Activated CD4-positive, alpha-beta memory T cell treated with anti-CD3 and anti-CD28 coated beads, Interleukin-2, amount 10 ng/mL, durations not matched to agents 7 days and 5 days (primary cell): ENCODE data around the gene AIRE. TPM values are rescaled to one million over a fixed set of nuclear protein-coding genes. Genes with fewer than 3 reads are reported as not detected.
A peak's percentile ranks its signal among the peaks of the same experiment; 100 is the strongest.

ENCODE experiments used
- CTCF ChIA-PET: fragments of 350-600 bp; sonication (Branson Sonifier 250); formaldehyde crosslinking; loops from one replicate; lab custom pipeline; 2021; ENCODE audit warnings: antibody characterized with exemption, inconsistent platforms; lab: Charles Lee
- POLR2A ChIA-PET: fragments of 350-600 bp; sonication (Branson Sonifier 250); formaldehyde crosslinking; loops from one replicate; lab custom pipeline; 2021; ENCODE audit warnings: antibody characterized with exemption; lab: Charles Lee
- DNase-seq: peaks from one replicate; pipeline ENCODE4 v3.0.0-alpha.2; 2020
- H3K27ac Mint-ChIP-seq: one replicate; pipeline ENCODE4 v1.8.0; 2021; ENCODE audit warnings: mild to moderate bottlenecking, mixed read lengths
- H3K27me3 Mint-ChIP-seq: one replicate; pipeline ENCODE4 v1.8.0; 2021; ENCODE audit warnings: mixed read lengths
- H3K36me3 Mint-ChIP-seq: one replicate; pipeline ENCODE4 v1.8.0; 2021; ENCODE audit warnings: low read depth, mixed read lengths
- H3K4me1 Mint-ChIP-seq: one replicate; pipeline ENCODE4 v1.8.0; 2021; ENCODE audit warnings: mixed read lengths
- H3K4me3 Mint-ChIP-seq: one replicate; pipeline ENCODE4 v1.8.0; 2021; ENCODE audit warnings: mild to moderate bottlenecking, mixed read lengths
- H3K9me3 Mint-ChIP-seq: one replicate; pipeline ENCODE4 v1.8.0; 2021; ENCODE audit warnings: mixed read lengths
- total RNA-seq, 2 experiments: library from RNA; stranded (reverse); gene quantifications; one replicate each; pipeline ENCODE4 v1.2.3, GENCODE V29; 2021

Gene AIRE
- total RNA-seq, 2 experiments from 2014 or later, result 0.48 to 0.58 TPM

DNA sequence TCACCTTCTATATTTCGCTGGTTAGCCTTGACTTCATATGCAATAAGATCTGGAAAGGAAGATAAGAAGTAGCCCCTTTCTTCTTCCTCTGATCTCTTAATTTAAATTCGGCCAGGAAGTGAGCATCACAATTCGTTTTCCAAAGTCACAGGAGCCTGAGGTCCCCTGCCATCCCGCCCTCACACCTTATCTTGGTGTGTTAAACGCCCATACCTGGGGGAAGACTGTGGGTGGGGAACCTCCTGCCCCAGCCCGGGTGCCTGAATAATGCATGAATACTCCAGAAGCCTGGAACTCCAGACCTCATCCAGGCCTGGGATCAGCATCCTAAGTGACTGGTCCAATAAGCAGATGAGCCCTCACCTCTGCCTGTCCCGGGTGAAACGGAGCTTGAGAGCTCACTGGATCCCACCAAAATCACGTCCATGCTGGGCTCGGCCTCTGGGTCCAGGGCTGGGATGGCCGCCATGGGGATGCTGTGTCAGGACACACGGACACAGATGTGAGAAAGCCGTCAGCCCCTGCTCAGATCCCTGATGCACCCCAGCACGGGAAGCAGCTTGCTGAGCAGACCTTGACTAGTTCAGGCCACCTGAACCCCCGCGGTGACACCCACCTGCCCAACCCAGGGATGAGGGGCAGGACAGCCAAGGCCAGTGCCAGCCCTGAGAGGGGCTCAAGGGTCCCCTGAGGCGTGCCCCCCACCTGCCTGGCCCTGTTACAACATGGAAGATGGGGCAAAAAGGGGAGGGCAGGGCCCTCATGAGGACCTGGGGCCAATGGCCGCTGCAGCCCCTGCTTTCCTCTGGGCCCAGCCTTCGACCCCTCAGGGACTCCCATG, 24.7 kb upstream of the AIRE start:
- Mint-ChIP-seq H3K4me3 (no peak overlapping the region), H3K4me1 (no peaks in the 10 kb centered on the region), H3K36me3 (no peaks in the 10 kb centered on the region), H3K27ac (no peak overlapping the region), H3K9me3 (no peaks in the 10 kb centered on the region), H3K27me3 (peaks cover 3% of the 10 kb centered on the region)
- POLR2A ChIA-PET, result no interaction called here
- CTCF ChIA-PET, result no interaction called here
- no peak for DNase-seq

GRCh38 chr21:44261675-44262295, 23.9 kb upstream of the AIRE start, which contains the start of gene DNMT3L:
TSS of gene DNMT3L (minus strand) at chr21:44261897. CDS start at chr21:44261259, 638 bp downstream.
- no peak within 1 kb of the TSS for H3K27ac Mint-ChIP-seq
- H3K27me3 Mint-ChIP-seq, result peaks cover 3% of the 10 kb centered on the region
- POLR2A ChIA-PET, result no interaction called here
- no peak for DNase-seq
- H3K9me3 Mint-ChIP-seq, result no peaks in the 10 kb centered on the region
- H3K36me3 Mint-ChIP-seq, result no peaks in the 10 kb centered on the region
- H3K4me1 Mint-ChIP-seq, result no peaks in the 10 kb centered on the region
- no peak within 1 kb of the TSS for H3K4me3 Mint-ChIP-seq
- CTCF ChIA-PET, result no interaction called here

DNA sequence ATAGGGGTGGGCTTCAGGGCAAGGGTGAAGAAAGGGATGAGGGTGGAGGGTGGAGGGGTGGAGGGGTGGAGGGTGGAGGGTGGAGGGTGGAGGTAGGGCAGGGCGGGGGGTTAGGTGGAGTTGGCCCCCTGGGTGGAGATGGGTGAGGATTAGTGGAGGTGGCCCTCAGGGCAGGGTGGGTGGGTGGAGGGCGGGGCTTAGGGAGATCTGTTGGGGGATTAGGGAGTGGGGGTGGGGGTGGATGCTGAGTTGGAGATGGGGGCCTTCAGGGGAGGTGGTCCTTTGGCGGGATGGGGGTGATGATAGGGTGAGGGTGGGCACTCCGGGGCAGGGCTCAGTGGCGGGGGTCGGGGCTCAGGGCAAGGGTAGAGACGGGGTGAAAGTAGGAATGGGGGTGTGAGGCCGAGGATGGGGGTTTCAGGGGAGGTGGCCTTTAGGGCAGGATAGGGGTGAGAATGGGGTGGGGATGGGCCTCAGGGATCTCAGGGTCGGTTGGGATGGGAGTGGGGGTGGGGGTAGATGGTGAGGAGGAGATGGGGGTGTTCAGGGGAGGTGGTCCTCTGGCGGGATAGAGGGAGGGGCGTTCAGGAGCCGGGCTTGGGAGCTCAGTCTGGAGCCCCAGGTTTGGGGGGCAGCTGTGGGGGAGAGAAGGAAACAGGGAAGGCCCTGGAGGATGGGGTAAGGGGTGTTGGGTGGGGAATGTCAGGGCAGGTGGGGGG, 23.2 kb upstream of the AIRE start:
- H3K27ac Mint-ChIP-seq, result no peak overlapping the region
- POLR2A ChIA-PET, result no interaction called here
- no peaks in the 10 kb centered on the region for H3K4me1 Mint-ChIP-seq
- no peaks in the 10 kb centered on the region for H3K36me3 Mint-ChIP-seq
- H3K9me3 Mint-ChIP-seq, result no peaks in the 10 kb centered on the region
- H3K27me3 Mint-ChIP-seq, result peaks cover 3% of the 10 kb centered on the region
- CTCF ChIA-PET, result no interaction called here
- H3K4me3 Mint-ChIP-seq, result no peak overlapping the region
- no peak for DNase-seq

DNA sequence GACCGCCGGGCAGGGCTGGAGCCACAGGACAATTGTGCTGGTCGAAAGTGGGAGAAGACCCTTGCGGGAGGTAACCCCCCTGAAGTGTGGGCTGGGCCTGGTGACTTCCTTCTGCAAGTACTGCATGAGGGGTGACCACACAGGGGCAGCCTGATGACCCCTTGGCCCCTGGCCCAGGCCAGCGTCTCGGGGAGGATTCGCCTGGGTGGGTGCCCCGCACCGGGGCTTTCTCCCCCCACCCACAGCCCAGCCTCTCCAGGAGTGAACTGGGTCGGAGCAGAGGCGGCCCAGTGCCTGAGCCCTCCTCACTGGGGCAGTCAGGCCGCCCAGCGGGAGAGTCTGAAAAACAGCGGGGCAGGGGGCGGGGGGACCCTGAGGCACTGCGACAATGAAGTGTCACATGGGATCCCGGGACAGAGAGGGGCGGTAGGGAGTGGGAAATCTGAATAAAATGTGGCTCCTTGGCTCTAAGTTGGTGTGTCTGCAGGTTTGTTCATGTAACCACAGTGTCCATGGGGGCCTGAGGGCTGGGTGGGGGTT, 22.4 kb upstream of the AIRE start:
- Mint-ChIP-seq H3K9me3 (no peaks in the 10 kb centered on the region), H3K27ac (no peak overlapping the region), H3K4me3 (no peak overlapping the region)

DNA sequence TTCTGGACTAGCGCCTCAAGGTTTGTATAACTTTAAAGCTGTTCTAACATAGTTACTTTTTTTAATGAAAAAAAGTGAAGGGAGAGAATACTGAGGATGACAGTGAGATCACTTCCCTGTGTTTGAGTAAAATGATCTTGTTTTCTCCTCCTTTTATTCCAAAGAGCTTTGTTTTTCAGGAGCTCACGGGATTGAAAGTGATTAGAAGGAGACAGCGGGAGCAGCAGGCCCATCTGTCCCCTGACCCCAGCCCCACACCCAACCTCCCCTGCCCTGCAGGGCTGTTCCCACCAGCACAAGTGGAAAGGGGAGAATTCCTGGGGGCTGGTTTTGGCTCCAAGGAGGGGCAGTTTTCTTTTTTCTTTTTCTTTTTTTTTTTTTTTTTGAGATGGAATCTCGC, 21.9 kb upstream of the AIRE start:
- no peaks in the 10 kb centered on the region for H3K36me3 Mint-ChIP-seq
- no peak overlapping the region for H3K27ac Mint-ChIP-seq
- no peak overlapping the region for H3K4me3 Mint-ChIP-seq
- CTCF ChIA-PET, result no interaction called here
- POLR2A ChIA-PET, result no interaction called here
- no peaks in the 10 kb centered on the region for H3K9me3 Mint-ChIP-seq
- no peaks in the 10 kb centered on the region for H3K4me1 Mint-ChIP-seq
- no peak for DNase-seq
- H3K27me3 Mint-ChIP-seq, result peaks cover 3% of the 10 kb centered on the region

More for the DNA sequence above, 22.4 kb upstream of the AIRE start:
- Mint-ChIP-seq H3K4me1 (no peaks in the 10 kb centered on the region), H3K27me3 (peaks cover 3% of the 10 kb centered on the region), H3K36me3 (no peaks in the 10 kb centered on the region)
- POLR2A ChIA-PET, result no interaction called here
- no peak for DNase-seq
- CTCF ChIA-PET, result no interaction called here

GRCh38 chr21:44265734-44266270, 19.9 kb upstream of the AIRE start:
- H3K4me3 Mint-ChIP-seq, result no peak overlapping the region
- H3K9me3 Mint-ChIP-seq, result no peaks in the 10 kb centered on the region
- H3K36me3 Mint-ChIP-seq, result no peaks in the 10 kb centered on the region
- ChIA-PET POLR2A (no interaction called here), CTCF (no interaction called here)
- DNase-seq, result no peak
- no peak overlapping the region for H3K27ac Mint-ChIP-seq
- H3K27me3 Mint-ChIP-seq, result no peaks in the 10 kb centered on the region
- H3K4me1 Mint-ChIP-seq, result no peaks in the 10 kb centered on the region

DNA sequence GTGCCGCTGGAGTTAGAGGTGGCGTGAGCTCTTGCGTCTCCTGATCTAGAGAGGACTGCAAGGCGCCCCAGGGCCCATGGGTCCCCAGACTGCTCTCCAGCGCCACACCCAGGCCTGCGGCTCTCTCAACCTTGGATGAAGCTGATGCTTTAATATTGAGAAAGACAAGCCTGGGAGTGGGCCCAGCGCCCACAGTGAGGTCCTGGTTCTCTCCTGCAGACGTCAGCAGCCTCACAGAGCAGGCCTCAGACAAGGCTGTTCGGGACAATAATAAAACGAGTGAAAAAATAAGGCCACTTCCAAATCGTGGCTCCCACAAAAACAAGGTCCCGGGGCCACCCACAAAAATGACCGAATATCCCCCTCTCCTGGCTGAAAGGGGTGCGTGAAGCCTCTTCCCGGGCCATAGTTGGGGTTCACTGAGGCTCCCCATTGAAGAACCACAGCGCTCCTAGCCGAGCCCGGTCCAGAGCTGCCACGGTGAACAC, 18.0 kb upstream of the AIRE start:
- Mint-ChIP-seq H3K4me3 (no peak overlapping the region), H3K4me1 (no peaks in the 10 kb centered on the region), H3K36me3 (no peaks in the 10 kb centered on the region), H3K27me3 (no peaks in the 10 kb centered on the region), H3K9me3 (no peaks in the 10 kb centered on the region), H3K27ac (no peak overlapping the region)
- DNase-seq, result peak; percentile 33
- ChIA-PET POLR2A (no interaction called here), CTCF (interaction anchor here (0.7 kb wide), 1 partner anchor 195 kb away, joined by 3 read pairs; no protein-coding TSS in a partner anchor)

- Mint-ChIP-seq H3K4me3 (no peak overlapping the region), H3K36me3 (no peaks in the 10 kb centered on the region), H3K27ac (no peak overlapping the region), H3K4me1 (no peaks in the 10 kb centered on the region), H3K27me3 (no peaks in the 10 kb centered on the region), H3K9me3 (no peaks in the 10 kb centered on the region)
- ChIA-PET POLR2A (interaction anchor here (1.0 kb wide), 1 partner anchor 28 kb away, joined by 3 read pairs; no protein-coding TSS in a partner anchor), CTCF (interaction anchor here (1.0 to 1.3 kb wide), 2 partner anchors 29 to 162 kb away, joined by 3 read pairs; no protein-coding TSS in a partner anchor)
- no peak for DNase-seq
Observed at GRCh38 chr21:44269090-44269489, 16.6 kb upstream of the AIRE start.

DNA sequence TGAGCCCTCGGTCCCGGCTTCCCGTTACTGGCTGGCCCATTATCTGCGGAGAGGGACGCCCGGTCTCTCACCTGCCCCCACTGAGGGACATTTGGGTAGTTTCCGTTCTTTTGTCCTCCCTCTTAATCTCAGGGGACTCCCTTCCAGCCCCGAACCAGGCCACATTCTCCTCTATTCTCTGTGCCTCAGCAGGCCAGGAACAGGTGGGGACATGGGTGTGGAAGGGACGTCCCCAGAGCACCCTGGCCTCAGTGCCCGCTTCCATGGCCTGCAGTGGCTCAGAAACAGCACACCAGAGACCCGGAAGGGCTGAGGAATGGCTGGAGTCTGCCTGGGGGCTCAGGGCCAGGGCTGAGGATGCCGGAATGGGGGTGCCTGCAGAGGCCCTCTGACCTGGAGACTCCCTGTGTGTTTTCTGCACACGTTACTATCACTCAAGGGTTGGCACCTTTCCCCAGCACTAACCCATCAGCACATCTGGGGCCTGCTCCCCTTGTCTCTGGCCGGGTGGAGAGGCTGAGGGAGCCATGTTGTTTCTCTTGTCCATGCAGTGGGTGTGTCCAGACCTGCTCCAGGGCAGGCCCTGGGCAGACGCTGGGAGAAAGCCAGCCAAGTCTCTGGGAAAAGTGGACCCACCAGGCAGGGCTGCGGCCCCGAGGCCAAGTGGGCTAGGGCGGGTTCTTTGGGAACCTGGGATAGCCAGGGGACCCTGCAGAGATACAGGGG, 14.0 kb upstream of the AIRE start:
- ChIA-PET CTCF (interaction anchor here (0.7 kb wide), 1 partner anchor 344 kb away, joined by 10 read pairs; no protein-coding TSS in a partner anchor), POLR2A (no interaction called here)
- no peak overlapping the region for H3K27ac Mint-ChIP-seq
- no peaks in the 10 kb centered on the region for H3K4me1 Mint-ChIP-seq
- no peaks in the 10 kb centered on the region for H3K9me3 Mint-ChIP-seq
- DNase-seq, result no peak
- H3K36me3 Mint-ChIP-seq, result no peaks in the 10 kb centered on the region
- peaks cover 16% of the 10 kb centered on the region for H3K27me3 Mint-ChIP-seq
- no peak overlapping the region for H3K4me3 Mint-ChIP-seq

- no peak for DNase-seq
- POLR2A ChIA-PET, result no interaction called here
- CTCF ChIA-PET, result no interaction called here
- H3K27ac Mint-ChIP-seq, result no peak overlapping the region
- no peaks in the 10 kb centered on the region for H3K36me3 Mint-ChIP-seq
- peaks cover 19% of the 10 kb centered on the region for H3K27me3 Mint-ChIP-seq
- no peak overlapping the region for H3K4me3 Mint-ChIP-seq
- H3K4me1 Mint-ChIP-seq, result no peaks in the 10 kb centered on the region
- no peaks in the 10 kb centered on the region for H3K9me3 Mint-ChIP-seq
Observed at GRCh38 chr21:44272284-44272858, 13.3 kb upstream of the AIRE start.

DNA sequence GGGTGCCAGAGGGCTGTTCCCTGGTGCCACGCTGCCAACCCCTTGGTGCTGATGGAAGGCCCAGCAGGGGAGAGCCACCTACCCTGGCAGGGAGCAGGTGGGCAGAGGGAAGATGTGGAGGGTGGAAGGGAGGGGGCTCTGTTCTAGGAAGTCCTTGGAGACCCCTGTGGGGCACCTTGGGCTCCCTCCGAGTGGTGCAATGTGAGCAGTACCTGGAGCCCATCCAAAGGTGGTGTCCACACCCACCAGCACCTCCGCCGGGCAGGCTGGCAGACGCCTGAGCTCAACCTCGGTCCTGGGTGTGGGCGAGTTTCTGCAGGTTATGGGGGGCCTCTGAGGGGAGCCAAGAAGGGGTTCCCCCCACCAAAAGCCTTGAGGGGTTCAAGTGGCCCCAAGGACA, 12.6 kb upstream of the AIRE start:
- H3K36me3 Mint-ChIP-seq, result no peaks in the 10 kb centered on the region
- CTCF ChIA-PET, result no interaction called here
- DNase-seq, result no peak

GRCh38 chr21:44275041-44275440, 10.6 kb upstream of the AIRE start:
- no peak overlapping the region for H3K4me3 Mint-ChIP-seq
- H3K9me3 Mint-ChIP-seq, result no peaks in the 10 kb centered on the region
- H3K27me3 Mint-ChIP-seq, result peaks cover 23% of the 10 kb centered on the region
- H3K4me1 Mint-ChIP-seq, result no peaks in the 10 kb centered on the region
- no peak for DNase-seq
- no peaks in the 10 kb centered on the region for H3K36me3 Mint-ChIP-seq
- ChIA-PET CTCF (no interaction called here), POLR2A (no interaction called here)
- H3K27ac Mint-ChIP-seq, result no peak overlapping the region

More for the DNA sequence above, 12.6 kb upstream of the AIRE start:
- Mint-ChIP-seq H3K4me3 (no peak overlapping the region), H3K9me3 (no peaks in the 10 kb centered on the region), H3K27me3 (peaks cover 19% of the 10 kb centered on the region), H3K27ac (no peak overlapping the region), H3K4me1 (no peaks in the 10 kb centered on the region)
- POLR2A ChIA-PET, result no interaction called here
